HL-60/S4 treated with phorbol 12-myristate 13-acetate at 8.2 ng/mL for 4 days and 3 days (cell line): ENCODE results near the gene ZBTB7C.

Source experiments
- in situ Hi-C: fragments of 300-500 bp; cut with MboI; formaldehyde crosslinking; loops from 2 replicates; pipeline ENCODE4 v1.15.0; 2022; ENCODE audit warnings: low sequenced_read_pairs

The ZBTB7C gene

DNA sequence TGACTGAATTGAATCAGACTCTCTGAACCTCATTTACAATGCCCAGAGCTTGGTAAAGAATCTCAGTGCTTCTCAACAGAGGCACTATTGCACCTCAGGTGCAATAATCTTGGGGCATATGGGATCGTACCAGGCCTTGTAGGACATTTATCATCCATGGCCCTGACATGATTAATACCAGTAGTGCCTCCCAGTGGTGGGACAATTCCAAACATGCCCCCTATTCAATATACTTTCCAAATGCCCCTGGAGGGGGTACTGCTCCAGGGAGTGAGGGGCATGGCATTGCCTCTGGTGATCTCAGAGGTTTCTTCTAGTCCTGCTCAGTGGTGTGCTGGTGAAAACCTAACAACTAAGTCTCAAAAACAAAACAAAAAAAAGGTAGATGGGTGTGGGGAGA, 303.9 kb downstream of the ZBTB7C start:
- in situ Hi-C loops: no loop called here

DNA sequence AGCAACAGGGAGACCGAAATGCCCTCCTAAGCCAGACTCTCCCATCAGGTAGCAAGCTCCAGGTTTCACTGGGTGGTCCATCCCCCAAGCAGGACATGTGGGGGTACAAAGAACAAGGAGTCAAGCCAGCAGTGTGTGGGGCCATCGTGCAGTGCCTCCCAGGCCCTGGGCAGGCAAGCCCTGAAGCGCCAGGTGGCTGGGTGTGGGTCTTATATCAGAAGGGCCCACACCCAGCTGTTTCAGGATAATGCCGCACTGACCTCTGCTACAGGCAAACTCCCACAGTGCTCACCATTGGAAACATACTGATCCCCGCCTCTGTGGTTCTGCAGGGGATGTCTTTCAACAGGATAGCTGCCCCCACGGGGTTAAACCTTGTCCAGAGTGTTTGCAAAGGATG, 304.5 kb downstream of the ZBTB7C start:
- in situ Hi-C loops: no loop called here

DNA sequence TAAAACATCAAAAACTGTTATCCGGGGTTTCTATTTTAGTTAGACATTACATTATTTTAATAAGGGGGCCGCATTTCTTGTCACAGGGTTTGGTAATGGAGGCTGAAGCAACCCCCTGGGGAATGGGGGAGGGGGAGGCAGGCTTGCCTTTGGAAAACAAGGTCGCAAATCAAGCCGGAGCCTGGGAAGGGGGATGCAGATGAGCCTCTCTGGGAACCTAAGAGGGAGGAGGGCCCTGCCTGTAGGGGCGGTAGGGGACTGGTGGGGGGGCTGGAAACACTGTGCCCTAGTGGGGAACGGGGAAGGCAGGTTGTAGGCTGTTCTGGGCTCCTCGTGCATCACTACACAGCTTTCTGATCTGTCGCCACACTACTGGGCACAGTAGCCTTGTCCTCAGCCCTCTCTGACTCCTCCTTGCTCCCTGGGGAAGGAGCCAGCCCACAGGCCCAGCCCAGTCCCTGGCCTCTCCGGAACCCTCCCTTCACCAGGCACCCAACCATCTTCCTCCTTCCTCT, 308.5 kb downstream of the ZBTB7C start:
- in situ Hi-C loops: no loop called here

DNA sequence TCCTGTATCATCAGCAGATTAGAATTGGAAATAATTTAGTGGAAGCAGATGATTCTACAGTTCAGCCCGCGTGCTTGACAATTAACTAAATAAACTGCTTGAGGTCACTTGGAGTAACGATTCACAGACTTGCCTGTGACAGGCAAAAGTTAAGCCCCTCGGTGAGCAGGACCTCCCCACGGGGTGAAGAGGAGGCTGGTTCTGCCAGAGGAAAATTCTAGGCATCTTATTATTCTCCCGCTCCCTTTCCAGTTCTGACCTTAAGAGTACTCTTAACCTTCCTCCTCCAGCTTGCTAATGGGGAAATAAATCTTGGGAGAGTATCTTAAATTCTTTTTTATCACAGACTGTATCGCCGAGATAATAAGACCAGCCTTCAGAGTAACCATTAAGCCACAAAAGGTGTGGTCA, 309.0 kb downstream of the ZBTB7C start:
- in situ Hi-C loops: no loop called here

DNA sequence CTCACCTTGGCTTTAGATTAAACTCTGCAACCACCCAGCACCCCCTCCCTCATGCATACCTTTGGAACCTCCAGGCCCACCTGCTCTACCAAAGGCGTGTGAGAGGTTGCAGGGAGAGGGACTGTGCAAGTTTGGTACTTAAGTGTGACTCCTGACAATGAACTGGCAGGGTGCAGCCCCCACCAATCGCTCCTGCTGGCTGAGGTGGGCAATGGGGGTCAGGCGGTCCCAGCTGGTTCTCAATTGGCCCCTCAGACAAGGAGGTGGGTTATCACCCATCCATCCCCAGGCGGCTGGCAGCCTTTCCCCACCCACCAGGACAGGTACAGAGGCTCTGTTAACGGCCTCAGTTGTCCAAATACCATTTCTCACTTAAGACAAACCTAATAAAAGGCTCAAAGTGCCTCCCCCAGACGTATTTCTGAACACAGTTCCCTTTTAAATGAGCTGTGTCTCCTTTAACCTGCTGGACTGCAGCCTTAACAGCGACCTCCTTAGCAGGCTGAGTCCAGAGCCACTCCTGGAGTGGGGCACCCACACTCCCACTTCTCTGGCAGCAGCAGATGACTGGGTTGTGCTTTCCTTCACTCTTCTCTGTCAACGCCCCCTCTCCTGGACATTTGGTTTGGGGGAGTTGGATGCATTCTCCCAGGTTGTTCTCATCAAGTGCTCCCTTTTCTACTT, 309.6 kb downstream of the ZBTB7C start:
- in situ Hi-C loops: no loop called here

DNA sequence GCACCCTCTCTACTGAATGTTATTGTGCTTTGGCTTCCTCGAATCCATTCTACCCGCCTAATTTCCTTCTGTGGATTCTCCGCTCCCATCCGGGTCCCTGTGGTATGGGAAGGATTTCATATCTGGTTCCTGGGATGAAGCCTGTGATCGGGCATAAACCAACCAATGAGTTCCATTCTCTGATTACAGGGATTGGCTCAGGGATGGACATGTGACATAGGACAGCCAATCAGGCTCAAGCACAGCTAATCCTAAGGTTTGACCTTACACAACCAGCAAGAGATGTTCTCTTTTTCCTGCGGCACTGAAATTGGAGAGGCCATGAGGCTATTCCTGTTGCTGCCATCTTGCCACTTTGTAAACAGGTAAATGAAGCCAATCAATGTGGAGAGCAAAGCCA, 310.6 kb downstream of the ZBTB7C start:
- in situ Hi-C loops: no loop called here

DNA sequence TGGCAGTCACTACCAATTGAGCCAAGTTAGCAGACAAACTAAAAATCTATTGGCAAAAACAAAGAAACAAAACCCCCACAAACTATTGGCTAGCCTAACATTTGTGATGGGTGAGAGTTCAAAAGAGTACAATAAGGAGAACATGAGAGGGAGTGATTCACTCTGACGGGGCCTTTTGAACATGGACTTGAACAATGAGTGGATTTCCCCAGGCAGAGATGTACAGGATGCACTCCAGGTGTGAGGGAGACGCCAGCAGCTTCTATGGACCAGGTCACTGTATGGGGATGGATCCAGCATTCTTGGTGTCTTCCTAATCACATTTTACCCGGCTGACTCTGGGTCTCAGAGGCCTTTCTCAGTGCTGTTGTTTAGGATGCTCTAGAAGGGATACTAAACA, 311.2 kb downstream of the ZBTB7C start:
- in situ Hi-C loops: no loop called here

DNA sequence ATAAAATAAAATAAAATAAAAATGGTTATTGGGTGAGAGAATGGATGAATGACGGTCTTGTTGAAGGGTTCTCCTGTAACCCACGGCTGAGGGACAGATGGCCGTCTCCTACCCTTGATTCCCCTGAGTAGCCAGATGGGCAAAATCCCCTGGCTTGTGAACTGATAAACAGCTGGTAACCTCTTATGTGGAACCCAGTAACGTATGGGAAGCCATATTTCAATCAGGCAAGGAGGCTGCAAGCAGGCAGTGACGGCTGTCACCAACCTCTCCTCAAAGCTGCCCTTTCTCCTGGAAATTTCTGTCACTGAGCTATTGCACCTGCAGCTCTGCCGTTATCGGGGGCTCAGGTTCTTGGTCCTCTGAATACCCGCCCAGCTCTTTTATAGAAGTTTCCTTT, 313.5 kb downstream of the ZBTB7C start:
- in situ Hi-C loops: no loop called here

DNA sequence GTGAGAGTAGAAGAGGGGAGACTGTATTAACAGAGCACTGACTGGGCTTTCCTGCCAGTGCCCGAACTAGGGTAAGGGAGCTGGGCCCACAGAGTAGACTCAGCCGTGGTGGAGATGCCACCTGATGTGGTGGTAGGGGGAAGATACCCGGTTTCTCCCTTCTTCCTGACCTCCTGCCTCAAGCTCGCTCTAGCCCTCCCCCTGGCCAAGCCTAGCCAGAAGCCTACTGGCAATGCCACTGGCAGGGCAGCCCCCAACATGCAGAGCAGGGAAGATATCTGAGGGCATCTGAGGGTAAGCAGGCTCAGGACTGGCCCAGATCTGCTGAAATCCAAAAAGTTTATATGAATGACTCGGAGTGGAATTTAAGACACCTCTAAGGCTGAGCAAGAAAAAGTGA, 316.1 kb downstream of the ZBTB7C start:
- in situ Hi-C loops: no loop called here

DNA sequence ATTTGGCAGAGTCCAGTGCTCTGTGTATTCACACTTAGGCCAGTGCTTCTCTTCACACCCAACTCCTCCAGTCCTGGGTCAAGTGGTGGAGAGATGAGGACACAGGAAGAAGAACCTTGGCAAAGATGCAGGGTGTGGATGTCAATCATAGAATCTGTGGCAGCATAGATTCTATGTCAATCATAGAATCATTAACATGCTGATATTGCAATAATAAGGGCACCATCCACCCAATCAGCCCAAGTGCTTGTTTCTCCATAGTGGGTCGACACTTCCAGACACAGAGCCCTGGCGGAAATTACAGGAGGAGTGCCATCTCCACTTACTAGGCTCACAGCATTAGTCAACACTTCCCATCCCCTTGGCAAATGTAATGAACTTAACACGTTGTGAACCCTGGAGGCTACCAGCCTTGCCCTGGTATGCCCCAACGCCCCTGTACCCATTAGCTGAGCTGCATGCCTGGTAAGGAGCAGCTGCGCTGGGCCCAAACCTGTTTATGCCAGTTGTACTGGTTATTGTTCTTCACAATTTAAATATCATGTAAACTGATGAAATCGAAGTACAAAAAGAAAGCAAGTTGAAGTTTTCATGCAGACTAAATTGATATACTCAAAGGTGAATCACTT, 317.2 kb downstream of the ZBTB7C start:
- in situ Hi-C loops: no loop called here

DNA sequence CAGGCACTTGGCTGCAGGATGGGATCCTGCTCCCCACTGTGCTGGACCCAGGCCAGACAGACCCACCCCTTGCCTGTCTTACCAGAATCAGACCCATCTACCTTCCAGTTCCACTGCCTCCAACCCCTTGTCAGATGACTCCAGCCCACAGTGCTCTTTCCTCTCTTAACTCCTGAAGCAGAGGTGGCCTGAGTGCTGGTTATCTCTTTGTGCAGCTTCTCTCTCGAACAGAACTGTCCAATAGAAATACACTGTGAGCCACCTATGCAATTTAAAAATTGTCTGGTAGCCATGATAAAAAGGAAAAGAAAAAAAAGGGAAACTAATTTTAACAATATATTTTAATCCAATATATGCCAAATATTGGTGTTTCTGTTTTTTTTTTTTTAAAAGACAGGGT, 318.5 kb downstream of the ZBTB7C start:
- in situ Hi-C loops: no loop called here

DNA sequence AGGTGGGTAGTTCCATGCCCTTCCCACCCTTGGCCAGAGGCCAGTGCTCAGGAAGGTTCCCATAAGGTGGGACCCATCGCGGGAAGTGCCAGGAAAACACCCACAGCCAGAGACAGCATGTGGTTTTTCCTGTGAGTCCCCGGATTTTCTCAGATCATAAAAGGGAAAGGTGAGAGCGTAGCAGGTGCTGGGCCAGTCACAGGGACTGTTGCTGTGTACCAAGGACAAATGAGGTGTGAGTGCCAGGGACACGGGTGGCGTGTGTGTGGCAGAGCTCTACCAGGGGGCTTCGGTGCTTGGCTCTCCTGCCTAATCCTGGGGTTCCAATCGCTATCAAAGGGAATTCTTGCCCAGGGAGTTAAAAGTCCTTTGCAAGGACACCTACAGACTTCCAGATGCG, 319.2 kb downstream of the ZBTB7C start:
- in situ Hi-C loops: no loop called here

DNA sequence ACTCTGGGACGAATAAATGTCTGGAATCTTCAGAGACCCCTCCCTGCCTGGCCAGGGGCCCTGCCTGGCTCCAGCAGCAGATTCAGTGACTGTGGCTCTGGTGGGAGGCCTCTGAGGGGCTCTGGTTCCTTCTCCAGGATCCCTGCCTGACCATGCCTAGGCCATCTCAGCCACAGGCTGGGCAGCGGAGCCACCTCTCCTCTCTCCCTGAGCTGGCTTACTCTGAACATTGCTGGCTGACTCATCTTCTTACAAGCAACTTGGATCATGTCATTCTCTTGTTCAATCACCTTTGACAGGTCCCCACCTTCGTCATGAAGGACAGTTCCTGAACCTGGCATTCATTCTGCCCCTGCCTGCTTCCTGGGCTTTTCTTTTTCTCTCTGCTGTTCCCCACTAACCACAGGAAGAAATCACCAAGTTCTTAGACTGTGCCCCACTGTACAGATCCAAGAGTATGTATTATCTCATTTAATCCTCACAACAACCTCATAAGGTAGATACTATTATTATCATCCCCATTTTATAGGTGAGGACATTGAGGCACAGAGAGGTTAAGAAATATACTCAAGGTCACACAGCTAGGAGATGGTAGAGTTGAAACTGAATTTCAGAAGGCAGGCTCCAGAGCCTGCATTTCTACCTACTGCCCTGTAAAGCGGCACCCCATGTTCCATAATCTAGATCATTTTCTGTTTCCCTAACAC, 323.2 kb downstream of the ZBTB7C start:
- in situ Hi-C loops: no loop called here

DNA sequence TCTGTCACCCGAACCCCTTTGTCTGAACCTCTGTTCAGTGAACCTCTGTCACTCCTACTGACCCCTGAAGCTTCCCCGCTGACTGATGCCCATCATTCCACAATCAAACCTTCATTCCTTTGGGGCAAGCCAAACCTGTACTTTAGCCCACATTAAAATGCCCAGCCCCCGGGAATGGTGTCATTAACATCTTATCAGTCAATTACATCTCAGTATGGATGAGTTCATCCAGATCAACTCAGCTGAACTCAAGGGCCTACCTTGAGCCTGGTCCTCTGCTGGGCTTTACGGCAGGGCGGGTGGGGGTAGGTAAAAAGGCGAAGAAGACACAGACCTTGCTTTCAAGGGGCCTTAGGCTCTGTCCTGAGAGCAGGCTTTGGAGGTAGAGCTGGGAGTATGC, 324.3 kb downstream of the ZBTB7C start:
- in situ Hi-C loops: no loop called here

DNA sequence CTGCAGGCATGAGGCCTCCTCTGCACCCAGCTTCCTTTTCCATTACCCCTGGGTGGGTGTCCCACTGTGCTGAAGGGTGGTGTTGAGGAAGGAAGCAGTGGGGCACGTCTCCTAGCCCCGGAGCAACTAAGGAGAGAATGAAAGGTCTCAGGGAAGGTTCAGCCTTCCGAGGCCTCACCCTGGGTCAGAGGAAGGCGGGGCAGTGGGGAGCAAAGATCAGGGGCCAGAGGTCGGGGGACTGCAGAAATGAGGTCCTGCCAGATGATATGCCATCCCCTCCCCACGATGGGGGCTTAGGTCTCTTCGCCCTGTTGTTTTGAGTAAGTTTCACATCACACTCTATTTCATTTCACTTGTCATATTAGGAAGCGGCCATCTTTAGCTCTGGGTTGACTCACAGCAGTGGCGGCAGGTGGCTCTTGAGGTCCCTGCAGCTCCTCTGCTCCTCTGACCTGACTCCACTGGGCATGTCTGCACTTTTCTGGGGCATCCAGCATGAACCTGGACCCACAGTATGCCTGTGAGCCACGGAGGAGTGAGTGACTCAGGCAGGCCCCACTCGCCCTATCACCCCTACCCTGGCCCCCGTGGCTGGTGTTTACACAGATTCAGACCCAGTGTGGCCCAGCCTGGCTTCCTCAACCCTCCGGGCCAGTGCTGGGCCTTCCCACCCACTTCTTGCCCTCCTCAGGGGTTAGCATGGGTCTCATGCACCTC, 325.0 kb downstream of the ZBTB7C start:
- in situ Hi-C loops: no loop called here

DNA sequence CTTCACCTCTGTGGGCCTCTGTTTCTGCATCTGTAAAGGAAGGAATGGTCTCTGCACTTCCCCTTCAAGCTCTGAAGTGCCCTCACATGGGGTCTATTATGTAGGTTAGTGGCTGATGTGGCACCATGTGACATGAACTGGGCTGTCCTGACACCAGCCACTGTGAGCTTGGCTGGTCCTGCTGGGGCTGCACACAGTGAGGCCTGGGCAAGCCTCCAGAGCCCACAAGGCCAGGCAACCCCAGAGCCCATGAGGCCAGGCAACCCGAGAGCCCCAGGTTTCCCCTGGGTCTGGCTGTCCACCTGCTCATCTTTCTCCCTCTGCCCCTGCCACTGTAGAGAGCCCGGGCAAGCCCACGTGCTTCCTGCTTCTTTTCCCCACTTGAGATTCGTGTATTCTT, 328.6 kb downstream of the ZBTB7C start:
- in situ Hi-C loops: no loop called here

DNA sequence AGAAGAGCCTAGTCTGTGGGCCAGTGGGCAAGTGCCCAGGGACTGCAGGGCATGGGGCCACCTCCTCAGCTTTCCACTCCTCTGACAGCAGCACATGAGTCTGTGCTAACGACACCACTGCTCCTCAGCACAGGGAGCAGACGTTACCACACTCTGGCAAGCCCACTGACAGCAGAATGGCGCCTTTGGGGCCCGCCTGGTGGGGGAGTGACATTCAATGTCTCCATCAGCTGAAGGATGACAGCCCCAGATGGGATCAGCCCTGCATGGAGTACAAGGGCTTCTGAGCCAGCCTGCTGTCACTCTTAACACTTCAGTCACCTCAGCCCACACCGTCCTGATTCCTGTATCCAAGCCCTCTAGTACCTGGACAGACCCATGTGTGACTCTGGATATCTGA, 329.3 kb downstream of the ZBTB7C start:
- in situ Hi-C loops: no loop called here

DNA sequence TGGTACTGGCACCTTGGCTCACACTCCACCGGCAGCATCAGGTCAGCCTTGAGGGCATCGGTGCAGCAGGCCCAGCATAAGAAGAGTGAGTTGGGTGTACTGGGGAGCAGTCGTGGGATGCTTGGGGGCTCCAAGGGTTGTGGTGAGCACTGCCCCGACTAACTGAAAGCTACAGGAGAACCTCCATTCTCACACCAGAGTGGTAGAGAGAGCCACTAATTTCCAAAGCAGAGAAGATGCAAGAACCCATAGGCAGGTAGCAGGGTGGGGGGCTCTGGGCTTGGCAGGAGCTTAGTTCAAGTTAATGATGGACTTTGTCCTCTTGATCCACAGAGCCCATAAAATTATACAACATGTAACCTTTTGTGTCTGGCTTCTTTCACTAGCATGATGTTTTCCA, 330.7 kb downstream of the ZBTB7C start:
- in situ Hi-C loops: no loop called here

DNA sequence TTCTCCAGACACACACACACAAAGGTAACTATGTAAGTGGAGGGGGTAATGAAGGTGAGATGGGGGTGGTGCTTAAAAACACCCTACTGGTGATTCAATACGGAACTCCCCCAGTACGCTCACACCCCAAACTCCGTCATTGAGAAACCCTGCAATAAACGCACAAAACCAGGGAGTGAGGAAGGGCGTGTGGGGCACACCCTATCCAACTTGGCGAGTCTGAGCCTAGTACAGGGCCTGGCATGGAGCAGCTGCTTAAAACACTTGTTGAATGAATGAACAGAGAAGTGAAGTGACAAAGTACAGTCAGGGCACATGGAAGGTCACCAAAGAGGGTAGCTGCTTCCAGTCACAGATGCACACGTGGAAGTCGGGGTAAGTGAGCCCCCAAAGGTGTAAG, 331.9 kb downstream of the ZBTB7C start:
- in situ Hi-C loops: no loop called here

DNA sequence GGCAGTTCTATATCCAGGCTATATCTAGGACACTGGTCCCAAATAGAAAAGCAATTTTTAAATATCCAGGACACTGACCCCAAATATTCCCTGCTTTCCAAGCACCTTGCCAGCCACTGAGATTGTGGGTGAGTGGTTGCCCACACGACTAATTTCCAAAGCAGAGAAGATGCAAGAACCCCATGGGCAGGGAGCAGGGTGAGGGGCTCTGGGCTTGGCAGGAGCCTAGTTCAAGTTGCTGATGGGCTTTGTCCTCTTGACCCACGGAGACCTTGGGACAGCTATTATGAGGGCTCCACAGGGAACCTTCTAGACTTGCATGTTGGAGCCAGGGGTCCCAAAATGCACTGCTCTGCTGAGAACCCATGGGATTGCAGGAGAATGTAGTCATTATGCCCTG, 332.7 kb downstream of the ZBTB7C start:
- in situ Hi-C loops: no loop called here

DNA sequence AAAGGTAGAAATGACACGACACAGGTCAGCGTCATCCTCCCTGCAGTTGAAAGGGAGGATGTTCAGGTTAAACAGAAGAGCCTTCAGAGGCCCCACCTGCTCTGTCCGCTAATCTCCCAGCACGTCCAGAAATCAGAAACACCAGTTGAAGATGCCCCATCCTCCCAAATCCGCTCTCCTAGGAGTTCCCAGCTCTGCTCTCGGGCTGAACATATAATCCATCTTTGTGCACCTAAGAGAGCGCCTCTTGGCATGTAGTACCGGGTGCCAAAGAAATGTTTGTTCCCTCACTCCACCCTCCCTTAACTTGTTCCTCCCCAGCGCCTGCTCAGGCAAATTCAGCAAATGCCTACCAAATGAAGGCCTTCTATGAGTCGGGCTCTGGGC, 333.5 kb downstream of the ZBTB7C start:
- in situ Hi-C loops: no loop called here
